IMR-90 (cell line): ENCODE data around the gene PRR23E. TPM values are rescaled to one million over a fixed set of nuclear protein-coding genes. Genes with fewer than 3 reads are reported as not detected.

ENCODE experiments used
- ATAC-seq: fragments of 200-7000 bp; cut with Tn5 transposase; 2 replicates; pipeline ENCODE4 v1.9.1; 2020; ENCODE audit warnings: low read depth, mild to moderate bottlenecking, moderate library complexity
- BruUV-seq: library from RNA; stranded (reverse); fragments of 400-500 nt; replicated peaks from 2 replicates; lab custom pipeline; 2021; lab: Mats Ljungman, UMichigan
- CTCF ChIA-PET: fragments of 300-600 bp; formaldehyde crosslinking; extraction: SDS; loops from one replicate; lab custom pipeline; 2021; ENCODE audit warnings: antibody characterized with exemption; lab: Yijun Ruan, JAX
- POLR2A ChIA-PET: fragments of 300-600 bp; sonication (Branson Sonifier 250); formaldehyde crosslinking; loops from one replicate; lab custom pipeline; 2022; ENCODE audit warnings: antibody characterized with exemption; ENCODE audit not compliant: unreplicated experiment; lab: Charles Lee
- DNase-seq: peaks from one replicate; pipeline ENCODE4 v3.0.0; 2013
- H2AFZ ChIP-seq: replicated peaks from 2 replicates; pipeline ENCODE3; 2013; ENCODE audit warnings: low read length, mild to moderate bottlenecking; ENCODE audit not compliant: poor library complexity
- H2AK5ac ChIP-seq: 2 replicates; pipeline ENCODE4 v1.6.1; 2013; ENCODE audit warnings: low read depth, low read length, inconsistent platforms
- H2AK9ac ChIP-seq: replicated peaks from 2 replicates; pipeline ENCODE3; 2013; ENCODE audit warnings: mild to moderate bottlenecking, low read depth, low read length, moderate library complexity; ENCODE audit not compliant: poor library complexity
- H2BK120ac ChIP-seq: 2 replicates; pipeline ENCODE4 v1.6.1; 2013; ENCODE audit warnings: low read depth, low read length, inconsistent platforms
- H2BK15ac ChIP-seq: 3 replicates; pipeline ENCODE4 v1.6.1; 2013; ENCODE audit warnings: low read depth, low read length, inconsistent platforms
- H2BK20ac ChIP-seq: 2 replicates; pipeline ENCODE4 v1.6.1; 2013; ENCODE audit warnings: low read depth, mild to moderate bottlenecking, inconsistent platforms, low read length, moderate library complexity
- H2BK5ac ChIP-seq: 2 replicates; pipeline ENCODE4 v1.6.1; 2013; ENCODE audit warnings: mild to moderate bottlenecking, low read depth, low read length, inconsistent platforms; ENCODE audit not compliant: poor library complexity, severe bottlenecking
- H3K14ac ChIP-seq: replicated peaks from 2 replicates; pipeline ENCODE4 v1.6.1; 2013; ENCODE audit warnings: low read depth, low read length, inconsistent platforms
- H3K18ac ChIP-seq: 2 replicates; pipeline ENCODE4 v1.6.1; 2013; ENCODE audit warnings: low read depth, low read length, control low read depth
- H3K23ac ChIP-seq: 2 replicates; pipeline ENCODE4 v1.6.1; 2013; ENCODE audit warnings: low read depth, low read length, inconsistent platforms
- H3K27ac ChIP-seq: 2 replicates; pipeline ENCODE4 v1.5.1; 2013; ENCODE audit warnings: mild to moderate bottlenecking, control low read depth, low read length; ENCODE audit not compliant: insufficient read depth
- H3K27me3 ChIP-seq: 2 replicates; pipeline ENCODE4 v1.6.1; 2013; ENCODE audit warnings: low read length; ENCODE audit not compliant: control insufficient read depth, insufficient read depth
- H3K36me3 ChIP-seq: 2 replicates; pipeline ENCODE4 v1.6.1; 2013; ENCODE audit warnings: low read length, mixed read lengths; ENCODE audit not compliant: control insufficient read depth, insufficient read depth
- H3K4ac ChIP-seq: 2 replicates; pipeline ENCODE4 v1.6.1; 2013; ENCODE audit warnings: low read depth, low read length, inconsistent platforms
- H3K4me1 ChIP-seq: 2 replicates; pipeline ENCODE4 v1.6.1; 2013; ENCODE audit warnings: low read length, mixed read lengths; ENCODE audit not compliant: control insufficient read depth, insufficient read depth
- H3K4me2 ChIP-seq: 2 replicates; pipeline ENCODE4 v1.6.1; 2013; ENCODE audit warnings: low read depth, mild to moderate bottlenecking, control low read depth, low read length, moderate library complexity
- H3K4me3 ChIP-seq: 2 replicates; pipeline ENCODE4 v1.5.1; 2013; ENCODE audit warnings: low read depth, mild to moderate bottlenecking, control low read depth, low read length, moderate library complexity; ENCODE audit not compliant: insufficient read depth
- H3K56ac ChIP-seq: 2 replicates; pipeline ENCODE4 v1.6.1; 2013; ENCODE audit warnings: low read length, inconsistent platforms; ENCODE audit not compliant: insufficient read depth; ENCODE audit errors: extremely low read depth
- H3K79me1 ChIP-seq, 2 experiments: 2 replicates each; pipeline ENCODE4 v1.6.1; 2013; ENCODE audit warnings: low read length in 2 of 2, inconsistent platforms in 1 of 2, low read depth in 1 of 2
- H3K9ac ChIP-seq: 2 replicates; pipeline ENCODE4 v1.6.1; 2013; ENCODE audit warnings: low read depth, low read length, control low read depth
- H3K9me1 ChIP-seq: 2 replicates; pipeline ENCODE4 v1.6.1; 2013; ENCODE audit warnings: low read length, inconsistent platforms; ENCODE audit not compliant: insufficient read depth
- H3K9me3 ChIP-seq: 2 replicates; pipeline ENCODE4 v1.6.1; 2013; ENCODE audit warnings: low read length; ENCODE audit not compliant: control insufficient read depth, insufficient read depth
- H4K20me1 ChIP-seq: 2 replicates; pipeline ENCODE4 v1.6.1; 2013; ENCODE audit warnings: low read length, inconsistent platforms; ENCODE audit not compliant: insufficient read depth
- H4K5ac ChIP-seq: 2 replicates; pipeline ENCODE4 v1.6.1; 2013; ENCODE audit warnings: mild to moderate bottlenecking, low read depth, low read length, control low read depth
- H4K8ac ChIP-seq, 2 experiments: 2 replicates each; pipeline ENCODE4 v1.6.1; 2013; ENCODE audit warnings: low read depth in 2 of 2, low read length in 2 of 2, control low read depth in 1 of 2, inconsistent platforms in 1 of 2
- H4K91ac ChIP-seq: 2 replicates; pipeline ENCODE4 v1.6.1; 2013; ENCODE audit warnings: low read depth, low read length, inconsistent platforms; ENCODE audit not compliant: insufficient read depth
- BHLHE40 ChIP-seq: fragments of 150-350 bp; IDR thresholded peaks from 2 replicates; pipeline ENCODE4 v1.6.1; 2016; ENCODE audit warnings: mild to moderate bottlenecking, low read depth, low read length
- CEBPB ChIP-seq: IDR thresholded peaks from 2 replicates; pipeline ENCODE4 v1.6.1; 2012; ENCODE audit warnings: low read depth, low read length, improper control_type of control experiment
- CHD1 ChIP-seq: IDR thresholded peaks from 2 replicates; pipeline ENCODE4 v1.6.1; 2012; ENCODE audit warnings: low read depth, low read length, improper control_type of control experiment
- ELK1 ChIP-seq: fragments of 150-350 bp; IDR thresholded peaks from 2 replicates; pipeline ENCODE4 v1.6.1; 2016; ENCODE audit warnings: low read depth, mild to moderate bottlenecking, low read length, moderate library complexity, borderline replicate concordance
- MAFK ChIP-seq: IDR thresholded peaks from 2 replicates; pipeline ENCODE4 v1.6.1; 2012; ENCODE audit warnings: low read depth, low read length, improper control_type of control experiment
- MAZ ChIP-seq: IDR thresholded peaks from 2 replicates; pipeline ENCODE4 v1.6.1; 2012; ENCODE audit warnings: low read depth, mild to moderate bottlenecking, low read length, improper control_type of control experiment, moderate library complexity, borderline replicate concordance
- MXI1 ChIP-seq: IDR thresholded peaks from 2 replicates; pipeline ENCODE4 v1.6.1; 2012; ENCODE audit warnings: low read depth, mild to moderate bottlenecking, low read length, moderate library complexity, borderline replicate concordance
- NFE2L2 ChIP-seq: fragments of 150-350 bp; IDR thresholded peaks from 2 replicates; pipeline ENCODE4 v1.6.1; 2016; ENCODE audit warnings: low read depth, mild to moderate bottlenecking, low read length
- POLR2A ChIP-seq: IDR thresholded peaks from 2 replicates; pipeline ENCODE4 v1.6.1; 2012; ENCODE audit warnings: mild to moderate bottlenecking, low read depth, low read length
- RAD21 ChIP-seq: IDR thresholded peaks from 2 replicates; pipeline ENCODE4 v1.6.1; 2012; ENCODE audit warnings: low read length, improper control_type of control experiment
- RCOR1 ChIP-seq: IDR thresholded peaks from 2 replicates; pipeline ENCODE4 v1.6.1; 2012; ENCODE audit warnings: mild to moderate bottlenecking, low read length, improper control_type of control experiment; ENCODE audit not compliant: insufficient replicate concordance
- RFX5 ChIP-seq: IDR thresholded peaks from 2 replicates; pipeline ENCODE4 v1.8.0; 2012; ENCODE audit warnings: low read depth, mild to moderate bottlenecking, low read length, moderate library complexity
- SMC3 ChIP-seq: fragments of 150-350 bp; IDR thresholded peaks from 2 replicates; pipeline ENCODE4 v1.6.1; 2016; ENCODE audit warnings: low read depth, mild to moderate bottlenecking, antibody characterized with exemption, low read length, moderate library complexity
- USF2 ChIP-seq: fragments of 150-350 bp; IDR thresholded peaks from 2 replicates; pipeline ENCODE4 v1.6.1; 2017; ENCODE audit warnings: mild to moderate bottlenecking, antibody characterized with exemption, low read length, low read depth
- WGBS, 2 experiments: methylation state at CpG; one replicate each; pipeline versions ENCODE4 v1.1.5 to v1.1.7; 2013; ENCODE audit warnings: missing lambda C conversion rate in 2 of 2; ENCODE audit not compliant: insufficient read length in 1 of 2; ENCODE audit errors: extremely low coverage in 2 of 2; 5-methylcytosine and 5-hydroxymethylcytosine counted together
- dilution Hi-C: fragments of 300-500 bp; cut with HindIII; formaldehyde crosslinking; loops from one replicate; pipeline ENCODE4 v1.14.3; 2018; ENCODE audit warnings: low sequenced_read_pairs; ENCODE audit not compliant: unreplicated experiment
- in situ Hi-C: fragments of 300-500 bp; cut with MboI; formaldehyde crosslinking; loops from 3 replicates; pipeline ENCODE4 v1.14.3; 2019; ENCODE audit warnings: low sequenced_read_pairs, inconsistent platforms, mixed read lengths
- intact Hi-C: fragments of 100-400 bp; cut with micrococcal nuclease; formaldehyde crosslinking; loops from 2 replicates; pipeline ENCODE4 v1.10.0; 2022
- polyA plus RNA-seq, 3 experiments: library from polyadenylated mRNA; depleted of rRNA; stranded (reverse); fragments of >200 nt; gene quantifications; 2 replicates each; pipeline ENCODE4 v1.2.3, GENCODE V29; 2012; ENCODE audit warnings: low replicate concordance in 1 of 3
- total RNA-seq: library from RNA; depleted of rRNA; stranded (reverse); fragments of >200 nt; gene quantifications from 2 replicates; pipeline ENCODE4 v1.2.3, GENCODE V29; 2012

PRR23E gene
- total and polyA plus RNA-seq, 2 of the 4 experiments (the other 2 are of a cell fraction) = not detected

GRCh38 chr3:127222163-127222562 lies 29.2 kb downstream of the PRR23E start:
- CTCF ChIA-PET = no interaction called here
- Histone ChIP-seq H3K9ac (no peak overlapping the region), H2AK5ac (no peak overlapping the region), H3K18ac (no peak overlapping the region), H3K79me1 (no peaks in the 10 kb centered on the region), H4K20me1 (no peaks in the 10 kb centered on the region), H2AK9ac (no peak overlapping the region), H3K9me3 (no peaks in the 10 kb centered on the region), H3K9me1 (no peaks in the 10 kb centered on the region), H3K4me2 (no peak overlapping the region), H2BK20ac (no peak overlapping the region), H3K36me3 (no peaks in the 10 kb centered on the region), H3K27me3 (peaks cover 15% of the 10 kb centered on the region), H2AFZ (no peak overlapping the region), H4K91ac (no peak overlapping the region), H2BK5ac (no peak overlapping the region), H3K14ac (no peak overlapping the region), H3K27ac (no peak overlapping the region), H2BK15ac (no peak overlapping the region), H2BK120ac (no peak overlapping the region), H4K5ac (no peak overlapping the region), H4K8ac (no peak overlapping the region), H3K4me3 (no peak overlapping the region), H3K23ac (no peak overlapping the region), H3K4me1 (no peaks in the 10 kb centered on the region), H3K56ac (no peak overlapping the region), H3K4ac (no peak overlapping the region)
- no TSS peak for BruUV-seq
- no CpG with 5 or more reads among the region's 4 CpGs for WGBS, 2 experiments
- POLR2A ChIA-PET = no interaction called here
- TF ChIP-seq NFE2L2 = no peak
- no peak for TF ChIP-seq CEBPB
- no peak for TF ChIP-seq RAD21
- TF ChIP-seq USF2 = no peak
- TF ChIP-seq RFX5 = no peak
- TF ChIP-seq RCOR1 = no peak
- TF ChIP-seq CHD1 = no peak
- no peak for TF ChIP-seq MAZ
- TF ChIP-seq MXI1 = no peak
- no peak for TF ChIP-seq MAFK
- no peak for TF ChIP-seq BHLHE40
- no peak for TF ChIP-seq SMC3
- TF ChIP-seq ELK1 = no peak
- no peak for TF ChIP-seq POLR2A
- dilution Hi-C loops (no loop called here), intact Hi-C loops (no loop called here), in situ Hi-C loops (no loop called here)
- DNase-seq = no peak
- no peak for ATAC-seq
